Kidney epithelial cell (primary cell): ENCODE data around the gene PLXDC1. TPM values are rescaled to one million over a fixed set of nuclear protein-coding genes. Genes with fewer than 3 reads are reported as not detected.

Experiments
- DNase-seq: peaks from one replicate; pipeline ENCODE4 v3.0.0-alpha.2; 2010; ENCODE audit warnings: low read depth
- H3K27me3 ChIP-seq: 2 replicates; pipeline ENCODE4 v1.6.0; 2011; ENCODE audit warnings: low read length; ENCODE audit not compliant: control insufficient read depth, insufficient read depth
- H3K36me3 ChIP-seq: 2 replicates; pipeline ENCODE4 v1.5.1; 2011; ENCODE audit warnings: low read length; ENCODE audit not compliant: control insufficient read depth, insufficient read depth
- H3K4me3 ChIP-seq: 2 replicates; pipeline ENCODE4 v1.5.1; 2011; ENCODE audit warnings: low read depth, mild to moderate bottlenecking, control low read depth, low read length
- total RNA-seq: library from RNA; depleted of rRNA; stranded (reverse); fragments of >200 nt; gene quantifications from 2 replicates; pipeline ENCODE4 v1.2.3, GENCODE V29; 2015
- TF ChIP-seq, protein P1 (sequence below): IDR thresholded peaks from 2 replicates; pipeline ENCODE4 v1.5.1; 2011; ENCODE audit warnings: mild to moderate bottlenecking, moderate library complexity, low read length, control low read depth, inconsistent platforms; ENCODE audit not compliant: insufficient read depth, poor library complexity, severe bottlenecking

Gene PLXDC1
- total RNA-seq, 1 donor from 2014 or later, result 0.67 TPM

DNA sequence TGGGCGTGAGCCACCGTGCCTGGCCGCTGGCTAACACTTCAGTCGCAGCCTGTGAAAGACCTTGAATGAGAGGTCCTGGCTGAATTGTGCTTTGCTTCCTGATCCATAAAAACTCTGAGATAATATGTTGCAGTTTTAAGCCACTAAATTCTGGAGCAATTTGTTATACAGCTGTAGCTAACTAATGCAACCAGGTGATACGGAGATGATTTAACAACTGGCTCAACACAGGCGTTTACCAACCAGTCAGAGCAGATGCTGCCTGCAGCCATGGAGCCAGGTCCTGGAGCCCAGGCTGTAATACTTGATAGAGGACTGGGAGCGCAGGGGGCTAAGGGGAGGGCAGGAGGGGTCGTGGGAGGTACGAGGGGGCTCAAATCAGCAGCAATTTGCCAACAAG is 50.9 kb downstream of the PLXDC1 start:
- Histone ChIP-seq H3K36me3 (no peaks in the 10 kb centered on the region), H3K4me3 (no peak overlapping the region), H3K27me3 (peaks cover 24% of the 10 kb centered on the region)
- TF ChIP-seq, protein P1, sequence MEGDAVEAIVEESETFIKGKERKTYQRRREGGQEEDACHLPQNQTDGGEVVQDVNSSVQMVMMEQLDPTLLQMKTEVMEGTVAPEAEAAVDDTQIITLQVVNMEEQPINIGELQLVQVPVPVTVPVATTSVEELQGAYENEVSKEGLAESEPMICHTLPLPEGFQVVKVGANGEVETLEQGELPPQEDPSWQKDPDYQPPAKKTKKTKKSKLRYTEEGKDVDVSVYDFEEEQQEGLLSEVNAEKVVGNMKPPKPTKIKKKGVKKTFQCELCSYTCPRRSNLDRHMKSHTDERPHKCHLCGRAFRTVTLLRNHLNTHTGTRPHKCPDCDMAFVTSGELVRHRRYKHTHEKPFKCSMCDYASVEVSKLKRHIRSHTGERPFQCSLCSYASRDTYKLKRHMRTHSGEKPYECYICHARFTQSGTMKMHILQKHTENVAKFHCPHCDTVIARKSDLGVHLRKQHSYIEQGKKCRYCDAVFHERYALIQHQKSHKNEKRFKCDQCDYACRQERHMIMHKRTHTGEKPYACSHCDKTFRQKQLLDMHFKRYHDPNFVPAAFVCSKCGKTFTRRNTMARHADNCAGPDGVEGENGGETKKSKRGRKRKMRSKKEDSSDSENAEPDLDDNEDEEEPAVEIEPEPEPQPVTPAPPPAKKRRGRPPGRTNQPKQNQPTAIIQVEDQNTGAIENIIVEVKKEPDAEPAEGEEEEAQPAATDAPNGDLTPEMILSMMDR, result no peak
- DNase-seq, result no peak

DNA sequence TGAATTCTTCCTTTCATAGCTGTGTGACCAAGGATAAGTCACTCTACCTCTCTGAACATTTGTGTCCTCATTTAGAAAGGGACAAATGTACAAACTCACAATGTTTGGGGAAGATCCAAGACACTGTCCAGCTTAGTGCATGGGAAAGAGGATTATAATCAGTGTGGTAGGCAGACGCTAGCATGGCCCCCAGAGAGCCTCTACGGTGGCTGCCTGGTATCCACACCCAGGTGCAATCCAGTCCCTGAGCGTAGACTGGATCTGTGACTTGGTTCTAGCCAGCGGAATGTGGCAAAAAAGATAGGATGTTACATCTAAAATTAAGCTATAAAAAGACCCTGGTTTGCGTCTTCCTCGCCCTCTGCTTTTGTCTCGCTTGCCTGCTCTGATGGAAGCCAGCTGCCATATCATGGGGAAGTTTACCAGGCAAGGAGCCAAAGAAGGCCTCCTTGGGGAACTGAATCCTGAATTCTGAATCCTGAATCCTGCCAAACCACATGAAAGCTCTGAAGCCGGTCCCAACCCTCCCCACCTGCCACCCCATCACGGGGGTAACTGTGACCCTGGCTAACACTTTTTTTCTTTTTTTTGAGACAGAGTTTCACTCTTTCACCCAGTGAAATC is 51.7 kb downstream of the PLXDC1 start:
- Histone ChIP-seq H3K4me3 (no peak overlapping the region), H3K36me3 (no peaks in the 10 kb centered on the region), H3K27me3 (peaks cover 18% of the 10 kb centered on the region)
- TF ChIP-seq, protein P1, result no peak
- no peak for DNase-seq

DNA sequence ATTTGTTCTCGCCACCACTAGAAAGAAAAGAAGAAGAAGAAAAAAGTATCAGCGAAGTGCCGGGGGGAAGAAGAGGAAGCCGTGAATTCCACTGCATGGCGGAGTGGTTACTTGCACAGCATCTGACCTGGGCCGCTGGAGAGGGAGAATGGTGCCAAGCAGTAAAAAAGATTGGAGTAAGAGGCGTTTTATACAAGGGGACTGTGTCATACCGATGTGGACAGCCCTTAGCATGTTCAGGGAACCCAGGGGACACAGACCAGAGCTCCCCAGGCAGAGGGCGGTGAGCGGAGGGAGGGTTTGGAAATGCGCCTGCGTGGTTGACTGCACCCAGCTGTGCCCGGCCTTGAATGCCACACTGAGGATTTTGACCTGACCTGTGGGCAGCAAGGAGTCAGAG is 52.8 kb downstream of the PLXDC1 start:
- H3K4me3 ChIP-seq, result no peak overlapping the region
- peaks cover 16% of the 10 kb centered on the region for H3K27me3 ChIP-seq
- H3K36me3 ChIP-seq, result no peaks in the 10 kb centered on the region
- no peak for DNase-seq
- TF ChIP-seq, protein P1, result no peak

- DNase-seq, result no peak
- H3K27me3 ChIP-seq, result peaks cover 16% of the 10 kb centered on the region
- TF ChIP-seq, protein P1, result no peak
- H3K36me3 ChIP-seq, result no peaks in the 10 kb centered on the region
- H3K4me3 ChIP-seq, result no peak overlapping the region
Measured at GRCh38 chr17:39097537-39097936, 53.9 kb downstream of the PLXDC1 start.

DNA sequence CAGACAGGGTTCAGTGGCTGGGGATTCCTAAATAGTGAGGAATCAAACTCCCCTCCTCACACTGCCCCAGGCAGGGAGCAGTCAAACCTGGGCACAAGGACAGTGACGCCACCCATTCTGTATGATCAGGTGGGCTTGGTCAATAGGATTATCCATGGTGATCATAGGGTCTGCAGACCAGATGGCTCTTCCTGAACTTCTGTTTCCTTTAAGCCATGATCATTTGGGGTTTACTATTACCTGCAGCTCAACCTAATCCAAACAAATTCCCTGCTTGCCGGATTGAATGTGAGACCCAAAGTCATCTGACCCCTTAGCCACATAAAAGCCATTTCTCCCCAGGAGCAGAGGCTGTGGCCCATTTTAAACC is 54.3 kb downstream of the PLXDC1 start:
- TF ChIP-seq, protein P1, result no peak
- Histone ChIP-seq H3K36me3 (no peaks in the 10 kb centered on the region), H3K4me3 (no peak overlapping the region), H3K27me3 (peaks cover 16% of the 10 kb centered on the region)
- no peak for DNase-seq

GRCh38 chr17:39096508-39097149 is 54.8 kb downstream of the PLXDC1 start:
- no peaks in the 10 kb centered on the region for H3K36me3 ChIP-seq
- no peak for DNase-seq
- peaks cover 16% of the 10 kb centered on the region for H3K27me3 ChIP-seq
- TF ChIP-seq, protein P1, result no peak
- no peak overlapping the region for H3K4me3 ChIP-seq
